WTC11 (cell line): ENCODE results near the gene MYOD1. TPM values are rescaled to one million over a fixed set of nuclear protein-coding genes. Genes with fewer than 3 reads are reported as not detected.

Experiments used
- ATAC-seq: fragments of 200-7000 bp; cut with Tn5 transposase; 2 replicates; pipeline ENCODE4 v1.10.0; 2021; ENCODE audit warnings: mild to moderate bottlenecking, moderate library complexity
- CTCF ChIA-PET: fragments of 300-600 bp; sonication (Branson Sonifier 250); formaldehyde crosslinking; loops from one replicate; lab custom pipeline; 2021; ENCODE audit warnings: antibody characterized with exemption; lab: Charles Lee
- POLR2A ChIA-PET: fragments of 350-600 bp; sonication (Branson Sonifier 250); formaldehyde crosslinking; loops from one replicate; lab custom pipeline; 2021; ENCODE audit warnings: antibody characterized with exemption; lab: Charles Lee
- DNase-seq: peaks from one replicate; pipeline ENCODE4 v3.0.0; 2021; ENCODE audit warnings: low spot score
- H3K27ac Mint-ChIP-seq: 2 replicates; pipeline ENCODE4 v1.8.0; 2021; ENCODE audit warnings: mixed read lengths
- H3K27me3 Mint-ChIP-seq: 2 replicates; pipeline ENCODE4 v1.8.0; 2021; ENCODE audit warnings: low read depth, mild to moderate bottlenecking, moderate library complexity, mixed read lengths
- H3K36me3 Mint-ChIP-seq: 2 replicates; pipeline ENCODE4 v1.8.0; 2021; ENCODE audit warnings: mixed read lengths
- H3K4me1 Mint-ChIP-seq: 2 replicates; pipeline ENCODE4 v1.8.0; 2022; ENCODE audit warnings: mixed read lengths
- H3K4me3 Mint-ChIP-seq: 2 replicates; pipeline ENCODE4 v1.8.0; 2021; ENCODE audit warnings: mild to moderate bottlenecking, moderate library complexity, mixed read lengths
- H3K9me3 Mint-ChIP-seq: 2 replicates; pipeline ENCODE4 v1.8.0; 2021; ENCODE audit warnings: mixed read lengths
- ESRRA ChIP-seq: sonication (generic); formaldehyde crosslinking; IDR thresholded peaks from 2 replicates; pipeline ENCODE4 v1.8.1; 2022; ENCODE audit warnings: mild to moderate bottlenecking, missing genetic modification reagents, borderline replicate concordance
- GABPB1 ChIP-seq: sonication (generic); formaldehyde crosslinking; IDR thresholded peaks from 2 replicates; pipeline ENCODE4 v1.8.1; 2023; ENCODE audit warnings: mild to moderate bottlenecking, missing genetic modification reagents
- HMGA2 ChIP-seq: fragments of 250-450 bp; sonication (Bioruptor Pico); IDR thresholded peaks from 2 replicates; pipeline ENCODE4 v1.4.0; 2021; ENCODE audit warnings: mild to moderate bottlenecking, moderate library complexity
- JAZF1 ChIP-seq: fragments of 250-450 bp; sonication (Bioruptor Pico); IDR thresholded peaks from 2 replicates; pipeline ENCODE4 v1.9.0; 2021; ENCODE audit warnings: moderate library complexity, mild to moderate bottlenecking, inconsistent platforms
- MLX ChIP-seq: sonication (generic); formaldehyde crosslinking; IDR thresholded peaks from 2 replicates; pipeline ENCODE4 v1.8.1; 2023; ENCODE audit warnings: mild to moderate bottlenecking, missing genetic modification reagents, moderate library complexity
- NFYB ChIP-seq: sonication (generic); formaldehyde crosslinking; conservative IDR thresholded peaks from 2 replicates; pipeline ENCODE4 v1.8.0; 2022; ENCODE audit warnings: low read depth, missing genetic modification reagents
- NR2C2 ChIP-seq: sonication (generic); formaldehyde crosslinking; IDR thresholded peaks from 2 replicates; pipeline ENCODE4 v1.8.0; 2022; ENCODE audit warnings: mild to moderate bottlenecking, missing genetic modification reagents
- SMAD3 ChIP-seq: sonication (generic); formaldehyde crosslinking; IDR thresholded peaks from 2 replicates; pipeline ENCODE4 v1.8.0; 2022; ENCODE audit warnings: missing genetic modification reagents, mild to moderate bottlenecking, borderline replicate concordance
- ZBTB21 ChIP-seq: sonication (generic); formaldehyde crosslinking; IDR thresholded peaks from 2 replicates; pipeline ENCODE4 v1.8.1; 2023; ENCODE audit warnings: mild to moderate bottlenecking, missing genetic modification reagents, borderline replicate concordance
- ZNF396 ChIP-seq: fragments of 250-450 bp; sonication (Bioruptor Pico); IDR thresholded peaks from 2 replicates; pipeline ENCODE4 v1.8.0; 2021; ENCODE audit warnings: mild to moderate bottlenecking, moderate library complexity, borderline replicate concordance
- total RNA-seq: library from RNA; stranded (reverse); gene quantifications from 3 replicates; pipeline ENCODE4 v1.2.3, GENCODE V29; 2021
- TF ChIP-seq, protein P1 (sequence below): fragments of 250-450 bp; sonication (Bioruptor Pico); IDR thresholded peaks from 2 replicates; pipeline ENCODE4 v1.9.0; 2021; ENCODE audit warnings: mild to moderate bottlenecking
- TF ChIP-seq, protein P2 (sequence below): sonication (generic); formaldehyde crosslinking; IDR thresholded peaks from 2 replicates; pipeline ENCODE4 v1.8.1; 2022; ENCODE audit warnings: low read depth, mild to moderate bottlenecking, moderate library complexity, missing genetic modification reagents, borderline replicate concordance
- TF ChIP-seq, protein P3 (sequence below): sonication (generic); formaldehyde crosslinking; IDR thresholded peaks from 2 replicates; pipeline ENCODE4 v1.8.1; 2023; ENCODE audit warnings: mild to moderate bottlenecking, missing genetic modification reagents, moderate library complexity
- TF ChIP-seq, protein P4 (sequence below): fragments of 250-450 bp; sonication (Bioruptor Pico); conservative IDR thresholded peaks from 2 replicates; pipeline ENCODE4 v1.9.0; 2021; ENCODE audit warnings: mild to moderate bottlenecking
- TF ChIP-seq, protein P5 (sequence below): sonication (generic); formaldehyde crosslinking; IDR thresholded peaks from 2 replicates; pipeline ENCODE4 v1.8.1; 2023; ENCODE audit warnings: mild to moderate bottlenecking, missing genetic modification reagents, borderline replicate concordance
- TF ChIP-seq, protein P6 (sequence below): sonication (generic); formaldehyde crosslinking; IDR thresholded peaks from 2 replicates; pipeline ENCODE4 v1.8.1; 2023; ENCODE audit warnings: mild to moderate bottlenecking, missing genetic modification reagents
- TF ChIP-seq, protein P7 (sequence below): fragments of 200-600 bp; IDR thresholded peaks from 2 replicates; pipeline ENCODE4 v1.8.0; 2022; ENCODE audit warnings: antibody characterized with exemption

MYOD1 gene
- total RNA-seq, 1 experiment from 2014 or later, result not detected

GRCh38 chr11:17672469-17672868, 46.9 kb upstream of the MYOD1 start:
- no peaks in the 10 kb centered on the region for H3K4me1 Mint-ChIP-seq
- H3K27ac Mint-ChIP-seq, result no peak overlapping the region
- TF ChIP-seq, protein P1, sequence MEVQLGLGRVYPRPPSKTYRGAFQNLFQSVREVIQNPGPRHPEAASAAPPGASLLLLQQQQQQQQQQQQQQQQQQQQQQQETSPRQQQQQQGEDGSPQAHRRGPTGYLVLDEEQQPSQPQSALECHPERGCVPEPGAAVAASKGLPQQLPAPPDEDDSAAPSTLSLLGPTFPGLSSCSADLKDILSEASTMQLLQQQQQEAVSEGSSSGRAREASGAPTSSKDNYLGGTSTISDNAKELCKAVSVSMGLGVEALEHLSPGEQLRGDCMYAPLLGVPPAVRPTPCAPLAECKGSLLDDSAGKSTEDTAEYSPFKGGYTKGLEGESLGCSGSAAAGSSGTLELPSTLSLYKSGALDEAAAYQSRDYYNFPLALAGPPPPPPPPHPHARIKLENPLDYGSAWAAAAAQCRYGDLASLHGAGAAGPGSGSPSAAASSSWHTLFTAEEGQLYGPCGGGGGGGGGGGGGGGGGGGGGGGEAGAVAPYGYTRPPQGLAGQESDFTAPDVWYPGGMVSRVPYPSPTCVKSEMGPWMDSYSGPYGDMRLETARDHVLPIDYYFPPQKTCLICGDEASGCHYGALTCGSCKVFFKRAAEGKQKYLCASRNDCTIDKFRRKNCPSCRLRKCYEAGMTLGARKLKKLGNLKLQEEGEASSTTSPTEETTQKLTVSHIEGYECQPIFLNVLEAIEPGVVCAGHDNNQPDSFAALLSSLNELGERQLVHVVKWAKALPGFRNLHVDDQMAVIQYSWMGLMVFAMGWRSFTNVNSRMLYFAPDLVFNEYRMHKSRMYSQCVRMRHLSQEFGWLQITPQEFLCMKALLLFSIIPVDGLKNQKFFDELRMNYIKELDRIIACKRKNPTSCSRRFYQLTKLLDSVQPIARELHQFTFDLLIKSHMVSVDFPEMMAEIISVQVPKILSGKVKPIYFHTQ (CRISPR knock-in tag), result no peak
- TF ChIP-seq, protein P2, sequence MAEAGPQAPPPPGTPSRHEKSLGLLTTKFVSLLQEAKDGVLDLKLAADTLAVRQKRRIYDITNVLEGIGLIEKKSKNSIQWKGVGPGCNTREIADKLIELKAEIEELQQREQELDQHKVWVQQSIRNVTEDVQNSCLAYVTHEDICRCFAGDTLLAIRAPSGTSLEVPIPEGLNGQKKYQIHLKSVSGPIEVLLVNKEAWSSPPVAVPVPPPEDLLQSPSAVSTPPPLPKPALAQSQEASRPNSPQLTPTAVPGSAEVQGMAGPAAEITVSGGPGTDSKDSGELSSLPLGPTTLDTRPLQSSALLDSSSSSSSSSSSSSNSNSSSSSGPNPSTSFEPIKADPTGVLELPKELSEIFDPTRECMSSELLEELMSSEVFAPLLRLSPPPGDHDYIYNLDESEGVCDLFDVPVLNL (CRISPR knock-in tag), result no peak
- CTCF ChIA-PET, result interaction anchor here (1.3 kb wide), 1 partner anchor 58 kb away, joined by 4 read pairs; no protein-coding TSS in a partner anchor
- no peak for ATAC-seq
- peaks cover 44% of the 10 kb centered on the region for H3K27me3 Mint-ChIP-seq
- no peak for DNase-seq
- H3K4me3 Mint-ChIP-seq, result no peak overlapping the region
- peaks cover 29% of the 10 kb centered on the region for H3K9me3 Mint-ChIP-seq
- H3K36me3 Mint-ChIP-seq, result peaks cover 12% of the 10 kb centered on the region
- POLR2A ChIA-PET, result no interaction called here

- no peak for ATAC-seq
- no peak overlapping the region for H3K27ac Mint-ChIP-seq
- ChIA-PET POLR2A (no interaction called here), CTCF (no interaction called here)
- H3K36me3 Mint-ChIP-seq, result peaks cover 12% of the 10 kb centered on the region
- peaks cover 31% of the 10 kb centered on the region for H3K9me3 Mint-ChIP-seq
- H3K4me1 Mint-ChIP-seq, result no peaks in the 10 kb centered on the region
- no peak overlapping the region for H3K4me3 Mint-ChIP-seq
- H3K27me3 Mint-ChIP-seq, result peaks cover 42% of the 10 kb centered on the region
- no peak for DNase-seq
- no peak for TF ChIP-seq ZNF396 (CRISPR knock-in tag)
- TF ChIP-seq JAZF1, result no peak
- TF ChIP-seq, protein P3, sequence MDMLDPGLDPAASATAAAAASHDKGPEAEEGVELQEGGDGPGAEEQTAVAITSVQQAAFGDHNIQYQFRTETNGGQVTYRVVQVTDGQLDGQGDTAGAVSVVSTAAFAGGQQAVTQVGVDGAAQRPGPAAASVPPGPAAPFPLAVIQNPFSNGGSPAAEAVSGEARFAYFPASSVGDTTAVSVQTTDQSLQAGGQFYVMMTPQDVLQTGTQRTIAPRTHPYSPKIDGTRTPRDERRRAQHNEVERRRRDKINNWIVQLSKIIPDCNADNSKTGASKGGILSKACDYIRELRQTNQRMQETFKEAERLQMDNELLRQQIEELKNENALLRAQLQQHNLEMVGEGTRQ (CRISPR knock-in tag), result no peak
- TF ChIP-seq NFYB, result no peak
- no peak for TF ChIP-seq MLX (CRISPR knock-in tag)
- no peak for TF ChIP-seq ESRRA (CRISPR knock-in tag)
- TF ChIP-seq, protein P4, sequence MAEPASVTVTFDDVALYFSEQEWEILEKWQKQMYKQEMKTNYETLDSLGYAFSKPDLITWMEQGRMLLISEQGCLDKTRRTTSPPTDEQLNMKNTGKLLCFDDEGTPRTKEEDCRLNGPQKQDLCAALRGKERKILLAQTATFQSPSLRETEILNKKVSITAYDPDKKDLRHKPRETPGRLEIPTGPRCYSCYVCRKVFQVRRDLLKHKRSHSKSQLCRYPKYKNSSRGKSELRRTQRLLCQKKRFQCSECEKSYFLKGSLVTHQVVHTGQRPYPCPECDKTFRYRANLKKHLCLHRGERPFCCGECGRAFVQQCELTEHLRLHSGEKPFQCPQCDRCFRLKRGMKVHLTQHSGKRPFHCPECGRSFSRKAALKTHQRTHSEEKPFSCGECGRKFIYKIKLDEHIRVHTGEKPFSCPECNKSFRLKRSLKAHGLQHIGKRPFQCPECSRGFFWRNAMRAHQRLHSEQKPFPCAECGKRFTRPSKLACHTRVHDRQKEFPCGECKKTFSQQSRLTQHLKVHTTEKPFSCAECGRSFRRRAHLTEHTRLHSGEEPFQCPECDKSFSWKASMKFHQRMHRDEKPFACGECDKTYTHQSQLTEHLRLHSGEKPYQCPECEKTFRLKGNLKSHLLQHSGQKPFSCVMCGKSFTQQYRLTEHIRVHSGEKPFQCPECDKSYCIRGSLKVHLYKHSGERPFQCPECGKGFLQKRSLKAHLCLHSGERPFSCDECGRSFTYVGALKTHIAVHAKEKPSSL, result no peak
- TF ChIP-seq, protein P5, sequence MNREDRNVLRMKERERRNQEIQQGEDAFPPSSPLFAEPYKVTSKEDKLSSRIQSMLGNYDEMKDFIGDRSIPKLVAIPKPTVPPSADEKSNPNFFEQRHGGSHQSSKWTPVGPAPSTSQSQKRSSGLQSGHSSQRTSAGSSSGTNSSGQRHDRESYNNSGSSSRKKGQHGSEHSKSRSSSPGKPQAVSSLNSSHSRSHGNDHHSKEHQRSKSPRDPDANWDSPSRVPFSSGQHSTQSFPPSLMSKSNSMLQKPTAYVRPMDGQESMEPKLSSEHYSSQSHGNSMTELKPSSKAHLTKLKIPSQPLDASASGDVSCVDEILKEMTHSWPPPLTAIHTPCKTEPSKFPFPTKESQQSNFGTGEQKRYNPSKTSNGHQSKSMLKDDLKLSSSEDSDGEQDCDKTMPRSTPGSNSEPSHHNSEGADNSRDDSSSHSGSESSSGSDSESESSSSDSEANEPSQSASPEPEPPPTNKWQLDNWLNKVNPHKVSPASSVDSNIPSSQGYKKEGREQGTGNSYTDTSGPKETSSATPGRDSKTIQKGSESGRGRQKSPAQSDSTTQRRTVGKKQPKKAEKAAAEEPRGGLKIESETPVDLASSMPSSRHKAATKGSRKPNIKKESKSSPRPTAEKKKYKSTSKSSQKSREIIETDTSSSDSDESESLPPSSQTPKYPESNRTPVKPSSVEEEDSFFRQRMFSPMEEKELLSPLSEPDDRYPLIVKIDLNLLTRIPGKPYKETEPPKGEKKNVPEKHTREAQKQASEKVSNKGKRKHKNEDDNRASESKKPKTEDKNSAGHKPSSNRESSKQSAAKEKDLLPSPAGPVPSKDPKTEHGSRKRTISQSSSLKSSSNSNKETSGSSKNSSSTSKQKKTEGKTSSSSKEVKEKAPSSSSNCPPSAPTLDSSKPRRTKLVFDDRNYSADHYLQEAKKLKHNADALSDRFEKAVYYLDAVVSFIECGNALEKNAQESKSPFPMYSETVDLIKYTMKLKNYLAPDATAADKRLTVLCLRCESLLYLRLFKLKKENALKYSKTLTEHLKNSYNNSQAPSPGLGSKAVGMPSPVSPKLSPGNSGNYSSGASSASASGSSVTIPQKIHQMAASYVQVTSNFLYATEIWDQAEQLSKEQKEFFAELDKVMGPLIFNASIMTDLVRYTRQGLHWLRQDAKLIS (CRISPR knock-in tag), result no peak
- TF ChIP-seq GABPB1, result no peak
- TF ChIP-seq ZBTB21 (CRISPR knock-in tag), result no peak
- TF ChIP-seq SMAD3 (CRISPR knock-in tag), result no peak
- no peak for TF ChIP-seq NR2C2 (CRISPR knock-in tag)
- TF ChIP-seq, protein P6, sequence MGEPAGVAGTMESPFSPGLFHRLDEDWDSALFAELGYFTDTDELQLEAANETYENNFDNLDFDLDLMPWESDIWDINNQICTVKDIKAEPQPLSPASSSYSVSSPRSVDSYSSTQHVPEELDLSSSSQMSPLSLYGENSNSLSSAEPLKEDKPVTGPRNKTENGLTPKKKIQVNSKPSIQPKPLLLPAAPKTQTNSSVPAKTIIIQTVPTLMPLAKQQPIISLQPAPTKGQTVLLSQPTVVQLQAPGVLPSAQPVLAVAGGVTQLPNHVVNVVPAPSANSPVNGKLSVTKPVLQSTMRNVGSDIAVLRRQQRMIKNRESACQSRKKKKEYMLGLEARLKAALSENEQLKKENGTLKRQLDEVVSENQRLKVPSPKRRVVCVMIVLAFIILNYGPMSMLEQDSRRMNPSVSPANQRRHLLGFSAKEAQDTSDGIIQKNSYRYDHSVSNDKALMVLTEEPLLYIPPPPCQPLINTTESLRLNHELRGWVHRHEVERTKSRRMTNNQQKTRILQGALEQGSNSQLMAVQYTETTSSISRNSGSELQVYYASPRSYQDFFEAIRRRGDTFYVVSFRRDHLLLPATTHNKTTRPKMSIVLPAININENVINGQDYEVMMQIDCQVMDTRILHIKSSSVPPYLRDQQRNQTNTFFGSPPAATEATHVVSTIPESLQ (CRISPR knock-in tag), result no peak
- no peak for TF ChIP-seq HMGA2 (CRISPR knock-in tag)
- TF ChIP-seq, protein P7, sequence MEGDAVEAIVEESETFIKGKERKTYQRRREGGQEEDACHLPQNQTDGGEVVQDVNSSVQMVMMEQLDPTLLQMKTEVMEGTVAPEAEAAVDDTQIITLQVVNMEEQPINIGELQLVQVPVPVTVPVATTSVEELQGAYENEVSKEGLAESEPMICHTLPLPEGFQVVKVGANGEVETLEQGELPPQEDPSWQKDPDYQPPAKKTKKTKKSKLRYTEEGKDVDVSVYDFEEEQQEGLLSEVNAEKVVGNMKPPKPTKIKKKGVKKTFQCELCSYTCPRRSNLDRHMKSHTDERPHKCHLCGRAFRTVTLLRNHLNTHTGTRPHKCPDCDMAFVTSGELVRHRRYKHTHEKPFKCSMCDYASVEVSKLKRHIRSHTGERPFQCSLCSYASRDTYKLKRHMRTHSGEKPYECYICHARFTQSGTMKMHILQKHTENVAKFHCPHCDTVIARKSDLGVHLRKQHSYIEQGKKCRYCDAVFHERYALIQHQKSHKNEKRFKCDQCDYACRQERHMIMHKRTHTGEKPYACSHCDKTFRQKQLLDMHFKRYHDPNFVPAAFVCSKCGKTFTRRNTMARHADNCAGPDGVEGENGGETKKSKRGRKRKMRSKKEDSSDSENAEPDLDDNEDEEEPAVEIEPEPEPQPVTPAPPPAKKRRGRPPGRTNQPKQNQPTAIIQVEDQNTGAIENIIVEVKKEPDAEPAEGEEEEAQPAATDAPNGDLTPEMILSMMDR, result no peak
Measured at GRCh38 chr11:17673951-17674350, 45.4 kb upstream of the MYOD1 start.
